Epithelial cell of esophagus (primary cell): Measurements from ENCODE around the gene MTCP1.

Experiments
- DNase-seq: peaks from one replicate; pipeline ENCODE4 v3.0.0; 2010; ENCODE audit warnings: low read depth
- H3K4me3 ChIP-seq: 2 replicates; pipeline ENCODE4 v1.5.1; 2011; ENCODE audit warnings: mild to moderate bottlenecking, low read length, control low read depth
- TF ChIP-seq, protein P1 (sequence below): IDR thresholded peaks from 2 replicates; pipeline ENCODE4 v1.5.1; 2011; ENCODE audit warnings: low read depth, mild to moderate bottlenecking, low read length, control low read depth, inconsistent platforms; ENCODE audit not compliant: insufficient read depth; ENCODE audit errors: missing control alignments

MTCP1 gene

GRCh38 chrX:155094468-155095061 is 23.6 kb upstream of the MTCP1 start:
- no peak overlapping the region for H3K4me3 ChIP-seq
- peak; percentile 48 for DNase-seq
- TF ChIP-seq, protein P1, sequence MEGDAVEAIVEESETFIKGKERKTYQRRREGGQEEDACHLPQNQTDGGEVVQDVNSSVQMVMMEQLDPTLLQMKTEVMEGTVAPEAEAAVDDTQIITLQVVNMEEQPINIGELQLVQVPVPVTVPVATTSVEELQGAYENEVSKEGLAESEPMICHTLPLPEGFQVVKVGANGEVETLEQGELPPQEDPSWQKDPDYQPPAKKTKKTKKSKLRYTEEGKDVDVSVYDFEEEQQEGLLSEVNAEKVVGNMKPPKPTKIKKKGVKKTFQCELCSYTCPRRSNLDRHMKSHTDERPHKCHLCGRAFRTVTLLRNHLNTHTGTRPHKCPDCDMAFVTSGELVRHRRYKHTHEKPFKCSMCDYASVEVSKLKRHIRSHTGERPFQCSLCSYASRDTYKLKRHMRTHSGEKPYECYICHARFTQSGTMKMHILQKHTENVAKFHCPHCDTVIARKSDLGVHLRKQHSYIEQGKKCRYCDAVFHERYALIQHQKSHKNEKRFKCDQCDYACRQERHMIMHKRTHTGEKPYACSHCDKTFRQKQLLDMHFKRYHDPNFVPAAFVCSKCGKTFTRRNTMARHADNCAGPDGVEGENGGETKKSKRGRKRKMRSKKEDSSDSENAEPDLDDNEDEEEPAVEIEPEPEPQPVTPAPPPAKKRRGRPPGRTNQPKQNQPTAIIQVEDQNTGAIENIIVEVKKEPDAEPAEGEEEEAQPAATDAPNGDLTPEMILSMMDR = peak; percentile 60

GRCh38 chrX:155086961-155087735 is 16.2 kb upstream of the MTCP1 start:
- TF ChIP-seq, protein P1 = no peak
- no peak for DNase-seq
- no peak overlapping the region for H3K4me3 ChIP-seq

GRCh38 chrX:155086202-155086840 is 15.4 kb upstream of the MTCP1 start:
- H3K4me3 ChIP-seq = no peak overlapping the region
- peak; percentile 21 for DNase-seq

GRCh38 chrX:155071694-155072280 is 851 bp upstream of the MTCP1 start:
- TF ChIP-seq, protein P1 = no peak
- peak overlapping the region; percentile 69 for H3K4me3 ChIP-seq
- no peak for DNase-seq

More at GRCh38 chrX:155086202-155086840, 15.4 kb upstream of the MTCP1 start:
- TF ChIP-seq, protein P1 = peak; percentile 50

DNA sequence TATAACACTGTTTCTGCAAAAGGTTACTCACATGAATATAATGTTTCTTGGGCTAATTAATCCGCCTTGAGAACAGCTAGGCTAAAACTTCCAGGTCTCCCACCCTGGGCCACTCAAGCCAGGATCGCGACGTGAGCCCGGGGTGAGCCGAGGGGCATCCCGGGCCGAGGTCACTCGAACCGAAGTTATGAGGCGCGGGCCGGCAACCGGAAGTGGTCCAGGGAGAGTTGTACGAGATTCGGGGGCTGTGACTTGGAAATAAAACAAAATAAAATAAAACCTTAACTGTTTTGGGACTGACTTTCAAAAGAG is 317 bp downstream of the MTCP1 start:
- no peak for DNase-seq
- TF ChIP-seq, protein P1 = no peak
- peak overlapping the region; percentile 63 for H3K4me3 ChIP-seq

GRCh38 chrX:155070038-155070437 is 898 bp downstream of the MTCP1 start:
- TF ChIP-seq, protein P1 = no peak
- no peak for DNase-seq
- H3K4me3 ChIP-seq = peak overlapping the region; percentile 63
